ENCODE measurements around the gene KIAA0825. TPM values are rescaled to one million over a fixed set of nuclear protein-coding genes. Genes with fewer than 3 reads are reported as not detected.

Gene KIAA0825
- total and polyA plus RNA-seq, 2 experiments from 2014 or later = 1.7 to 1.8 TPM

DNA sequence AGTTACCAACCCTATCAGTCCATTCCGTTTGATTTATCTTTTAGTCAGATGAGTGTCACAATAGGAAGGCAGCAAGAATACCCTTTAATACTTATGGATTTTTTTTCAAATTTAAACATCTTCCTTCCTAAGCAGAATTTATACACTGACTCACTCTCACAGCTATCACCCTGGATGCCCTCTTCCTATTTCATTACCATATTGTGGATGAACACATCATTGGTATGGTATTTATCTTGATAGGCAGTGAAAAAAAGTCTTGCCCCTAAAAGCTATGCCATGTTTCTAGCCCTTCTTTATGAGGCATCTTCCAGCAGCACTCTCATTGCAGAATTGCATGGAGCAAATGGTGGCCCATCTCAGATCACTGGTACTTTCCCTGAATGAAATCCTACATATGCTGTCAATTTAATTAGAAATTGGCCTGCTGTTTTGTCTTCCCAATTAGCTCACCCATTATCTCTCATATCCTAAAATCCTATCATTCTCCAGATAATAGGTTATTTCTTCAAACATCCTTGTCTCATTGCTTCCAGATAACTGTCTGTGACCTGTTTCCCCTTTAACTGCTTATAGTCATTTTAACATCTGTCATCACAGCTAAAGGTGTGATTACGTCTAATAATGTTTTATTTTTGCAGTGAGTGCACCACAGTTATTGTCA is 443.5 kb downstream of the KIAA0825 start (continued):
- TF ChIP-seq, protein P1, sequence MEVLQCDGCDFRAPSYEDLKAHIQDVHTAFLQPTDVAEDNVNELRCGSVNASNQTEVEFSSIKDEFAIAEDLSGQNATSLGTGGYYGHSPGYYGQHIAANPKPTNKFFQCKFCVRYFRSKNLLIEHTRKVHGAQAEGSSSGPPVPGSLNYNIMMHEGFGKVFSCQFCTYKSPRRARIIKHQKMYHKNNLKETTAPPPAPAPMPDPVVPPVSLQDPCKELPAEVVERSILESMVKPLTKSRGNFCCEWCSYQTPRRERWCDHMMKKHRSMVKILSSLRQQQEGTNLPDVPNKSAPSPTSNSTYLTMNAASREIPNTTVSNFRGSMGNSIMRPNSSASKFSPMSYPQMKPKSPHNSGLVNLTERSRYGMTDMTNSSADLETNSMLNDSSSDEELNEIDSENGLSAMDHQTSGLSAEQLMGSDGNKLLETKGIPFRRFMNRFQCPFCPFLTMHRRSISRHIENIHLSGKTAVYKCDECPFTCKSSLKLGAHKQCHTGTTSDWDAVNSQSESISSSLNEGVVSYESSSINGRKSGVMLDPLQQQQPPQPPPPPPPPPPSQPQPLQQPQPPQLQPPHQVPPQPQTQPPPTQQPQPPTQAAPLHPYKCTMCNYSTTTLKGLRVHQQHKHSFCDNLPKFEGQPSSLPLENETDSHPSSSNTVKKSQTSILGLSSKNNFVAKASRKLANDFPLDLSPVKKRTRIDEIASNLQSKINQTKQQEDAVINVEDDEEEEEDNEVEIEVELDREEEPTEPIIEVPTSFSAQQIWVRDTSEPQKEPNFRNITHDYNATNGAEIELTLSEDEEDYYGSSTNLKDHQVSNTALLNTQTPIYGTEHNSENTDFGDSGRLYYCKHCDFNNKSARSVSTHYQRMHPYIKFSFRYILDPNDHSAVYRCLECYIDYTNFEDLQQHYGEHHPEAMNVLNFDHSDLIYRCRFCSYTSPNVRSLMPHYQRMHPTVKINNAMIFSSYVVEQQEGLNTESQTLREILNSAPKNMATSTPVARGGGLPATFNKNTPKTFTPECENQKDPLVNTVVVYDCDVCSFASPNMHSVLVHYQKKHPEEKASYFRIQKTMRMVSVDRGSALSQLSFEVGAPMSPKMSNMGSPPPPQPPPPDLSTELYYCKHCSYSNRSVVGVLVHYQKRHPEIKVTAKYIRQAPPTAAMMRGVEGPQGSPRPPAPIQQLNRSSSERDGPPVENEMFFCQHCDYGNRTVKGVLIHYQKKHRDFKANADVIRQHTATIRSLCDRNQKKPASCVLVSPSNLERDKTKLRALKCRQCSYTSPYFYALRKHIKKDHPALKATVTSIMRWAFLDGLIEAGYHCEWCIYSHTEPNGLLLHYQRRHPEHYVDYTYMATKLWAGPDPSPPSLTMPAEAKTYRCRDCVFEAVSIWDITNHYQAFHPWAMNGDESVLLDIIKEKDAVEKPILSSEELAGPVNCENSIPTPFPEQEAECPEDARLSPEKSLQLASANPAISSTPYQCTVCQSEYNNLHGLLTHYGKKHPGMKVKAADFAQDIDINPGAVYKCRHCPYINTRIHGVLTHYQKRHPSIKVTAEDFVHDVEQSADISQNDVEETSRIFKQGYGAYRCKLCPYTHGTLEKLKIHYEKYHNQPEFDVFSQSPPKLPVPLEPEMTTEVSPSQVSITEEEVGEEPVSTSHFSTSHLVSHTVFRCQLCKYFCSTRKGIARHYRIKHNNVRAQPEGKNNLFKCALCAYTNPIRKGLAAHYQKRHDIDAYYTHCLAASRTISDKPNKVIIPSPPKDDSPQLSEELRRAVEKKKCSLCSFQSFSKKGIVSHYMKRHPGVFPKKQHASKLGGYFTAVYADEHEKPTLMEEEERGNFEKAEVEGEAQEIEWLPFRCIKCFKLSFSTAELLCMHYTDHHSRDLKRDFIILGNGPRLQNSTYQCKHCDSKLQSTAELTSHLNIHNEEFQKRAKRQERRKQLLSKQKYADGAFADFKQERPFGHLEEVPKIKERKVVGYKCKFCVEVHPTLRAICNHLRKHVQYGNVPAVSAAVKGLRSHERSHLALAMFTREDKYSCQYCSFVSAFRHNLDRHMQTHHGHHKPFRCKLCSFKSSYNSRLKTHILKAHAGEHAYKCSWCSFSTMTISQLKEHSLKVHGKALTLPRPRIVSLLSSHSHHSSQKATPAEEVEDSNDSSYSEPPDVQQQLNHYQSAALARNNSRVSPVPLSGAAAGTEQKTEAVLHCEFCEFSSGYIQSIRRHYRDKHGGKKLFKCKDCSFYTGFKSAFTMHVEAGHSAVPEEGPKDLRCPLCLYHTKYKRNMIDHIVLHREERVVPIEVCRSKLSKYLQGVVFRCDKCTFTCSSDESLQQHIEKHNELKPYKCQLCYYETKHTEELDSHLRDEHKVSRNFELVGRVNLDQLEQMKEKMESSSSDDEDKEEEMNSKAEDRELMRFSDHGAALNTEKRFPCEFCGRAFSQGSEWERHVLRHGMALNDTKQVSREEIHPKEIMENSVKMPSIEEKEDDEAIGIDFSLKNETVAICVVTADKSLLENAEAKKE (CRISPR knock-in tag; IDR thresholded peaks at IDR 0.05) = no peak
- TF ChIP-seq NANOG (IDR thresholded peaks at IDR 0.05; ENCODE audit: borderline replicate concordance) = no peak
- TF ChIP-seq ZNF331 (CRISPR knock-in tag; IDR thresholded peaks at IDR 0.05; ENCODE audit: low read depth) = no peak
- TF ChIP-seq, protein P2, sequence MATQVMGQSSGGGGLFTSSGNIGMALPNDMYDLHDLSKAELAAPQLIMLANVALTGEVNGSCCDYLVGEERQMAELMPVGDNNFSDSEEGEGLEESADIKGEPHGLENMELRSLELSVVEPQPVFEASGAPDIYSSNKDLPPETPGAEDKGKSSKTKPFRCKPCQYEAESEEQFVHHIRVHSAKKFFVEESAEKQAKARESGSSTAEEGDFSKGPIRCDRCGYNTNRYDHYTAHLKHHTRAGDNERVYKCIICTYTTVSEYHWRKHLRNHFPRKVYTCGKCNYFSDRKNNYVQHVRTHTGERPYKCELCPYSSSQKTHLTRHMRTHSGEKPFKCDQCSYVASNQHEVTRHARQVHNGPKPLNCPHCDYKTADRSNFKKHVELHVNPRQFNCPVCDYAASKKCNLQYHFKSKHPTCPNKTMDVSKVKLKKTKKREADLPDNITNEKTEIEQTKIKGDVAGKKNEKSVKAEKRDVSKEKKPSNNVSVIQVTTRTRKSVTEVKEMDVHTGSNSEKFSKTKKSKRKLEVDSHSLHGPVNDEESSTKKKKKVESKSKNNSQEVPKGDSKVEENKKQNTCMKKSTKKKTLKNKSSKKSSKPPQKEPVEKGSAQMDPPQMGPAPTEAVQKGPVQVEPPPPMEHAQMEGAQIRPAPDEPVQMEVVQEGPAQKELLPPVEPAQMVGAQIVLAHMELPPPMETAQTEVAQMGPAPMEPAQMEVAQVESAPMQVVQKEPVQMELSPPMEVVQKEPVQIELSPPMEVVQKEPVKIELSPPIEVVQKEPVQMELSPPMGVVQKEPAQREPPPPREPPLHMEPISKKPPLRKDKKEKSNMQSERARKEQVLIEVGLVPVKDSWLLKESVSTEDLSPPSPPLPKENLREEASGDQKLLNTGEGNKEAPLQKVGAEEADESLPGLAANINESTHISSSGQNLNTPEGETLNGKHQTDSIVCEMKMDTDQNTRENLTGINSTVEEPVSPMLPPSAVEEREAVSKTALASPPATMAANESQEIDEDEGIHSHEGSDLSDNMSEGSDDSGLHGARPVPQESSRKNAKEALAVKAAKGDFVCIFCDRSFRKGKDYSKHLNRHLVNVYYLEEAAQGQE (IDR thresholded peaks at IDR 0.05; ENCODE audit: unreplicated experiment) = no peak
- TF ChIP-seq, protein P3, sequence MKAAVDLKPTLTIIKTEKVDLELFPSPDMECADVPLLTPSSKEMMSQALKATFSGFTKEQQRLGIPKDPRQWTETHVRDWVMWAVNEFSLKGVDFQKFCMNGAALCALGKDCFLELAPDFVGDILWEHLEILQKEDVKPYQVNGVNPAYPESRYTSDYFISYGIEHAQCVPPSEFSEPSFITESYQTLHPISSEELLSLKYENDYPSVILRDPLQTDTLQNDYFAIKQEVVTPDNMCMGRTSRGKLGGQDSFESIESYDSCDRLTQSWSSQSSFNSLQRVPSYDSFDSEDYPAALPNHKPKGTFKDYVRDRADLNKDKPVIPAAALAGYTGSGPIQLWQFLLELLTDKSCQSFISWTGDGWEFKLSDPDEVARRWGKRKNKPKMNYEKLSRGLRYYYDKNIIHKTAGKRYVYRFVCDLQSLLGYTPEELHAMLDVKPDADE (IDR thresholded peaks at IDR 0.05) = no peak
- no peak for TF ChIP-seq CREB1 (CRISPR knock-in tag; IDR thresholded peaks at IDR 0.05; ENCODE audit: low read depth)
- no peak for TF ChIP-seq EZH2phosphoT487 (IDR thresholded peaks at IDR 0.05; ENCODE audit: unreplicated experiment)
- no peak for TF ChIP-seq POLR2AphosphoS5 (IDR thresholded peaks at IDR 0.05; ENCODE audit: low read depth)
- no peak for TF ChIP-seq EZH2 (IDR thresholded peaks at IDR 0.05; ENCODE audit: low read depth, unreplicated experiment)
- no peak for TF ChIP-seq JUNB (IDR thresholded peaks at IDR 0.05; ENCODE audit: unreplicated experiment)

Measured in GM23338 (cell line).